GM18519 (cell line): Measurements from ENCODE around the gene CLK3.
"Not testable (repeated sequence)": the region's sequence is repeated elsewhere in the genome, so short reads cannot be mapped to it uniquely, and the experiment has no call there.

Source experiments
- ATAC-seq: cut with Tn5 transposase; IDR thresholded peaks from one replicate; pipeline ENCODE4 v1.9.1; 2021; ENCODE audit warnings: mild to moderate bottlenecking, moderate library complexity; ENCODE audit not compliant: unreplicated experiment, low FRiP score

CLK3 gene

GRCh38 chr15:74635228-74635627 is 19.6 kb downstream of the CLK3 start:
- no peak for ATAC-seq

GRCh38 chr15:74636984-74637383 is 21.3 kb downstream of the CLK3 start:
- no peak for ATAC-seq

- no peak for ATAC-seq
Measured at GRCh38 chr15:74641151-74641550, 25.5 kb downstream of the CLK3 start.

GRCh38 chr15:74642348-74642733 is 26.7 kb downstream of the CLK3 start:
- no peak for ATAC-seq

- ATAC-seq = no peak
Measured at GRCh38 chr15:74642734-74643664, 27.4 kb downstream of the CLK3 start.

- no peak for ATAC-seq
Measured at GRCh38 chr15:74643665-74644204, 28.1 kb downstream of the CLK3 start.

GRCh38 chr15:74646480-74646879 is 30.8 kb downstream of the CLK3 start:
- ATAC-seq = no peak

GRCh38 chr15:74648051-74648842 is 32.6 kb downstream of the CLK3 start:
- ATAC-seq = no peak

- ATAC-seq = no peak
Measured at GRCh38 chr15:74651242-74651741, 35.7 kb downstream of the CLK3 start.

GRCh38 chr15:74653426-74654102 is 37.9 kb downstream of the CLK3 start:
- no peak for ATAC-seq

- no peak for ATAC-seq
Measured at GRCh38 chr15:74655424-74655823, 39.8 kb downstream of the CLK3 start.

GRCh38 chr15:74656935-74657535 is 41.4 kb downstream of the CLK3 start:
- ATAC-seq = no peak

GRCh38 chr15:74657846-74658245 is 42.2 kb downstream of the CLK3 start:
- no peak for ATAC-seq

- not testable (repeated sequence) for ATAC-seq
Measured at GRCh38 chr15:74661280-74661679, 45.6 kb downstream of the CLK3 start.

- ATAC-seq = no peak
Measured at GRCh38 chr15:74662064-74662860, 46.6 kb downstream of the CLK3 start.

GRCh38 chr15:74663303-74664027 is 47.8 kb downstream of the CLK3 start:
- no peak for ATAC-seq

GRCh38 chr15:74664028-74664616 is 48.5 kb downstream of the CLK3 start:
- no peak for ATAC-seq

- ATAC-seq = no peak
Measured at GRCh38 chr15:74664670-74665069, 49.0 kb downstream of the CLK3 start.
